ENCODE measurements around the gene SPG11. TPM values are rescaled to one million over a fixed set of nuclear protein-coding genes. Genes with fewer than 3 reads are reported as not detected.

SPG11 gene
- total and polyA plus RNA-seq, 9 of the 15 experiments (the other 6 are each of a cell fraction or from before 2014, with no cell fraction given): 23.3 to 71.2 (median 45.6) TPM

DNA sequence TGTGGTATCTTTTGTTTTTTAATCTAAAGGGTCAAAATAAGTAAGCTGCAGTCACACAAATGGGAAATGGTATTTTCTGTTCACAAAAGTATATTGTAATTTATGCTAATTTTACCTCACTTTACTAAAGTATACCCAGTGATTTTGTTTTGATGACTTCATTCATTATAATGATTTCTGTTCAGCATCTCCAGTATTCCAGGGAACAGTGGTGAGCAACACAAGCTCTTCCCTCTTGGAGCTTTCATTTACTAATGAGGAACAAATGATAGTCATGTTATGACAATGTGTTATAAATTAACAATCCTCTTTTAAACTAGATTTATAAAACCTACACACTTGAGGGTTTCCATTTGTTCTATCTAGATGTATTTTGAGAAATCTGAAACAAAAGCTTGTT, 147.0 kb downstream of the SPG11 start (continued):
- TF ChIP-seq, protein P1, sequence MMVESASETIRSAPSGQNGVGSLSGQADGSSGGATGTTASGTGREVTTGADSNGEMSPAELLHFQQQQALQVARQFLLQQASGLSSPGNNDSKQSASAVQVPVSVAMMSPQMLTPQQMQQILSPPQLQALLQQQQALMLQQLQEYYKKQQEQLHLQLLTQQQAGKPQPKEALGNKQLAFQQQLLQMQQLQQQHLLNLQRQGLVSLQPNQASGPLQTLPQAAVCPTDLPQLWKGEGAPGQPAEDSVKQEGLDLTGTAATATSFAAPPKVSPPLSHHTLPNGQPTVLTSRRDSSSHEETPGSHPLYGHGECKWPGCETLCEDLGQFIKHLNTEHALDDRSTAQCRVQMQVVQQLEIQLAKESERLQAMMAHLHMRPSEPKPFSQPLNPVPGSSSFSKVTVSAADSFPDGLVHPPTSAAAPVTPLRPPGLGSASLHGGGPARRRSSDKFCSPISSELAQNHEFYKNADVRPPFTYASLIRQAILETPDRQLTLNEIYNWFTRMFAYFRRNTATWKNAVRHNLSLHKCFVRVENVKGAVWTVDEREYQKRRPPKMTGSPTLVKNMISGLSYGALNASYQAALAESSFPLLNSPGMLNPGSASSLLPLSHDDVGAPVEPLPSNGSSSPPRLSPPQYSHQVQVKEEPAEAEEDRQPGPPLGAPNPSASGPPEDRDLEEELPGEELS (CRISPR knock-in tag; IDR thresholded peaks at IDR 0.05; ENCODE audit: borderline replicate concordance): no peak
- TF ChIP-seq NFATC3 (IDR thresholded peaks at IDR 0.05): no peak

Small RNAs within 50 kb of the gene (small RNA-seq; reads per million reads assigned to genes)
- gene RF00019: not detected

Other genes starting within 250 kb of the SPG11 start
- 79.0 and 102 TPM in 2 replicates for gene CTDSPL2, start 236.0 kb downstream of the SPG11 start, total RNA-seq (2014; rRNA removed)
- gene CTDSPL2, start 236.0 kb downstream of the SPG11 start, total RNA-seq (2014; rRNA removed; fragmentation: Illumina TruSeq; extraction: Trizol): 59.5 and 74.6 TPM in 2 replicates
- 71.1 and 74.9 TPM in 2 replicates for gene CTDSPL2, start 236.0 kb downstream of the SPG11 start, total RNA-seq (2015; rRNA removed; fragmentation: Illumina TruSeq; extraction: Trizol)
- 53.1 and 55.3 TPM in 2 replicates for gene CTDSPL2, start 236.0 kb downstream of the SPG11 start, total RNA-seq (2021)
- 45.5 and 67.1 TPM in 2 replicates for gene CTDSPL2, start 236.0 kb downstream of the SPG11 start, polyA plus RNA-seq (2011; rRNA removed)
- gene CTDSPL2, start 236.0 kb downstream of the SPG11 start, polyA plus RNA-seq (2014; fragmentation: Illumina TruSeq; extraction: Trizol): 50.1 and 51.6 TPM in 2 replicates
- gene CTDSPL2, start 236.0 kb downstream of the SPG11 start, polyA plus RNA-seq (2014; fragmentation: Nextera tagmentation; extraction: Ambion mirVana): 10 to 100 TPM; 16.8 to 36.0 TPM
- gene CTDSPL2, start 236.0 kb downstream of the SPG11 start, polyA plus RNA-seq (2014; rRNA removed): 19.9 and 21.0 TPM in 2 replicates
- 80.7 and 85.0 TPM in 2 replicates for gene EIF3J, start 126.5 kb downstream of the SPG11 start, total RNA-seq (2014; rRNA removed)
- 151 and 171 TPM in 2 replicates for gene EIF3J, start 126.5 kb downstream of the SPG11 start, total RNA-seq (2014; rRNA removed; fragmentation: Illumina TruSeq; extraction: Trizol)
- gene EIF3J, start 126.5 kb downstream of the SPG11 start, total RNA-seq (2015; rRNA removed; fragmentation: Illumina TruSeq; extraction: Trizol): 146 and 164 TPM in 2 replicates
- gene EIF3J, start 126.5 kb downstream of the SPG11 start, total RNA-seq (2021): 150 and 153 TPM in 2 replicates
- 152 and 217 TPM in 2 replicates for gene EIF3J, start 126.5 kb downstream of the SPG11 start, polyA plus RNA-seq (2011; rRNA removed)
- 192 and 215 TPM in 2 replicates for gene EIF3J, start 126.5 kb downstream of the SPG11 start, polyA plus RNA-seq (2014; fragmentation: Illumina TruSeq; extraction: Trizol)
- 10 to 100 TPM; 44.2 to 48.4 TPM for gene EIF3J, start 126.5 kb downstream of the SPG11 start, polyA plus RNA-seq (2014; fragmentation: Nextera tagmentation; extraction: Ambion mirVana)
- 111 and 150 TPM in 2 replicates for gene EIF3J, start 126.5 kb downstream of the SPG11 start, polyA plus RNA-seq (2014; rRNA removed)
- gene PATL2, start 47.7 kb upstream of the SPG11 start, total RNA-seq (2014; rRNA removed): 0.20 and 1.1 TPM in 2 replicates
- 0.41 and 0.69 TPM in 2 replicates for gene PATL2, start 47.7 kb upstream of the SPG11 start, total RNA-seq (2014; rRNA removed; fragmentation: Illumina TruSeq; extraction: Trizol)
- 0.98 and 1.2 TPM in 2 replicates for gene PATL2, start 47.7 kb upstream of the SPG11 start, total RNA-seq (2015; rRNA removed; fragmentation: Illumina TruSeq; extraction: Trizol)
- 0.60 and 0.86 TPM in 2 replicates for gene PATL2, start 47.7 kb upstream of the SPG11 start, total RNA-seq (2021)
- gene PATL2, start 47.7 kb upstream of the SPG11 start, polyA plus RNA-seq (2011; rRNA removed): 0.68 and 1.7 TPM in 2 replicates
- gene PATL2, start 47.7 kb upstream of the SPG11 start, polyA plus RNA-seq (2014; fragmentation: Illumina TruSeq; extraction: Trizol): 0.91 and 1.2 TPM in 2 replicates
- gene PATL2, start 47.7 kb upstream of the SPG11 start, polyA plus RNA-seq (2014; fragmentation: Nextera tagmentation; extraction: Ambion mirVana): under 1 TPM; 0.77 to 0.89 TPM
- 0.42 and 0.55 TPM in 2 replicates for gene PATL2, start 47.7 kb upstream of the SPG11 start, polyA plus RNA-seq (2014; rRNA removed)
- 508 and 518 TPM in 2 replicates for gene B2M, start 47.9 kb upstream of the SPG11 start, total RNA-seq (2014; rRNA removed)
- gene B2M, start 47.9 kb upstream of the SPG11 start, total RNA-seq (2014; rRNA removed; fragmentation: Illumina TruSeq; extraction: Trizol): 872 and 963 TPM in 2 replicates
- 938 and 983 TPM in 2 replicates for gene B2M, start 47.9 kb upstream of the SPG11 start, total RNA-seq (2015; rRNA removed; fragmentation: Illumina TruSeq; extraction: Trizol)
- gene B2M, start 47.9 kb upstream of the SPG11 start, total RNA-seq (2021): 460 and 518 TPM in 2 replicates
- gene B2M, start 47.9 kb upstream of the SPG11 start, polyA plus RNA-seq (2011; rRNA removed): 1,201 and 1,654 TPM in 2 replicates
- gene B2M, start 47.9 kb upstream of the SPG11 start, polyA plus RNA-seq (2014; fragmentation: Illumina TruSeq; extraction: Trizol): 1,667 and 1,763 TPM in 2 replicates
- 1,000 to 10,000 TPM; 2,823 to 3,138 TPM for gene B2M, start 47.9 kb upstream of the SPG11 start, polyA plus RNA-seq (2014; fragmentation: Nextera tagmentation; extraction: Ambion mirVana)
- 981 and 1,032 TPM in 2 replicates for gene B2M, start 47.9 kb upstream of the SPG11 start, polyA plus RNA-seq (2014; rRNA removed)
- gene TRIM69, start 72.9 kb upstream of the SPG11 start, total RNA-seq (2014; rRNA removed): 1.5 and 1.8 TPM in 2 replicates
- gene TRIM69, start 72.9 kb upstream of the SPG11 start, total RNA-seq (2014; rRNA removed; fragmentation: Illumina TruSeq; extraction: Trizol): 2.2 and 2.6 TPM in 2 replicates
- 4.0 and 4.3 TPM in 2 replicates for gene TRIM69, start 72.9 kb upstream of the SPG11 start, total RNA-seq (2015; rRNA removed; fragmentation: Illumina TruSeq; extraction: Trizol)
- 3.2 and 4.1 TPM in 2 replicates for gene TRIM69, start 72.9 kb upstream of the SPG11 start, total RNA-seq (2021)
- 3.3 and 4.1 TPM in 2 replicates for gene TRIM69, start 72.9 kb upstream of the SPG11 start, polyA plus RNA-seq (2011; rRNA removed)
- 2.6 and 3.8 TPM in 2 replicates for gene TRIM69, start 72.9 kb upstream of the SPG11 start, polyA plus RNA-seq (2014; fragmentation: Illumina TruSeq; extraction: Trizol)
- gene TRIM69, start 72.9 kb upstream of the SPG11 start, polyA plus RNA-seq (2014; fragmentation: Nextera tagmentation; extraction: Ambion mirVana): 1 to 10 TPM; 1.0 to 1.6 TPM
- 2.0 and 2.3 TPM in 2 replicates for gene TRIM69, start 72.9 kb upstream of the SPG11 start, polyA plus RNA-seq (2014; rRNA removed)

All from K562 (cell line).